ENCODE data around the gene CNTN3.

CNTN3 gene

GRCh38 chr3:74614107-74614967, at the start of gene CNTN3:
CNTN3 (minus strand) TSS chr3:74614659; CDS start chr3:74521112, 93,547 bp downstream.
- no peak for DNase-seq (ENCODE audit: low read depth in 2 of 2)

- DNase-seq (ENCODE audit: low read depth in 2 of 2) = no peak
Observed at GRCh38 chr3:74663178-74663577, 48.7 kb upstream of the CNTN3 start.

- DNase-seq (ENCODE audit: low read depth in 2 of 2) = no peak
Observed at GRCh38 chr3:74661672-74662071, 47.2 kb upstream of the CNTN3 start.

- DNase-seq (ENCODE audit: low read depth in 2 of 2) = no peak
Observed at GRCh38 chr3:74651885-74652284, 37.4 kb upstream of the CNTN3 start.

- DNase-seq (ENCODE audit: low read depth in 2 of 2) = no peak
Observed at GRCh38 chr3:74651292-74651691, 36.8 kb upstream of the CNTN3 start.

- DNase-seq (ENCODE audit: low read depth in 2 of 2) = no peak
Observed at GRCh38 chr3:74648107-74648506, 33.6 kb upstream of the CNTN3 start.

- no peak for DNase-seq (ENCODE audit: low read depth in 2 of 2)
Observed at GRCh38 chr3:74646094-74646493, 31.6 kb upstream of the CNTN3 start.

GRCh38 chr3:74643636-74644035, 29.2 kb upstream of the CNTN3 start:
- no peak for DNase-seq (ENCODE audit: low read depth in 2 of 2)

GRCh38 chr3:74642876-74643275, 28.4 kb upstream of the CNTN3 start:
- DNase-seq (ENCODE audit: low read depth in 2 of 2) = no peak

- DNase-seq (ENCODE audit: low read depth in 2 of 2) = no peak
Observed at GRCh38 chr3:74640211-74640610, 25.8 kb upstream of the CNTN3 start.

- no peak for DNase-seq (ENCODE audit: low read depth in 2 of 2)
Observed at GRCh38 chr3:74639681-74640080, 25.2 kb upstream of the CNTN3 start.

GRCh38 chr3:74636981-74637380, 22.5 kb upstream of the CNTN3 start:
- DNase-seq (ENCODE audit: low read depth in 2 of 2) = no peak

GRCh38 chr3:74633021-74633420, 18.6 kb upstream of the CNTN3 start:
- DNase-seq (ENCODE audit: low read depth in 2 of 2) = no peak

GRCh38 chr3:74631351-74632140, 17.1 kb upstream of the CNTN3 start:
- DNase-seq (ENCODE audit: low read depth in 2 of 2) = no peak

- DNase-seq (ENCODE audit: low read depth in 2 of 2) = no peak
Observed at GRCh38 chr3:74630602-74631001, 16.1 kb upstream of the CNTN3 start.

- no peak for DNase-seq (ENCODE audit: low read depth in 2 of 2)
Observed at GRCh38 chr3:74626011-74626410, 11.6 kb upstream of the CNTN3 start.

GRCh38 chr3:74624301-74624700, 9.8 kb upstream of the CNTN3 start:
- DNase-seq (ENCODE audit: low read depth in 2 of 2) = no peak

GRCh38 chr3:74623261-74623836, 8.9 kb upstream of the CNTN3 start:
- DNase-seq (ENCODE audit: low read depth in 2 of 2) = no peak

- no peak for DNase-seq (ENCODE audit: low read depth in 2 of 2)
Observed at GRCh38 chr3:74621581-74621980, 7.1 kb upstream of the CNTN3 start.

- no peak for DNase-seq (ENCODE audit: low read depth in 2 of 2)
Observed at GRCh38 chr3:74617776-74618175, 3.3 kb upstream of the CNTN3 start.

- no peak for DNase-seq (ENCODE audit: low read depth in 2 of 2)
Observed at GRCh38 chr3:74613521-74614106, 845 bp downstream of the CNTN3 start.

- DNase-seq (ENCODE audit: low read depth in 2 of 2) = no peak
Observed at GRCh38 chr3:74613060-74613459, 1.4 kb downstream of the CNTN3 start.
